Mesodermal cell (in vitro differentiated cells): Measurements from ENCODE around the gene SSR2.
"Not testable (repeated sequence)": the region's sequence is repeated elsewhere in the genome, so short reads cannot be mapped to it uniquely, and the experiment has no call there.

Experiments used
- H3K27ac ChIP-seq: 2 replicates; pipeline ENCODE4 v1.7.0; 2013; ENCODE audit warnings: mild to moderate bottlenecking, low read depth, low read length, moderate library complexity; ENCODE audit not compliant: severe bottlenecking
- H3K36me3 ChIP-seq: 2 replicates; pipeline ENCODE4 v1.7.1; 2013; ENCODE audit warnings: mild to moderate bottlenecking, low read length, moderate library complexity; ENCODE audit not compliant: control insufficient read depth, insufficient read depth
- H3K4me1 ChIP-seq: one replicate; pipeline ENCODE4 v1.7.1; 2013; ENCODE audit warnings: mild to moderate bottlenecking, low read length; ENCODE audit not compliant: insufficient read depth, control insufficient read depth, poor library complexity, severe bottlenecking
- H3K4me3 ChIP-seq: 2 replicates; pipeline ENCODE4 v1.7.0; 2013; ENCODE audit warnings: low read length, control low read depth, mild to moderate bottlenecking; ENCODE audit not compliant: insufficient read depth, poor library complexity, severe bottlenecking; ENCODE audit errors: extremely low read depth
- H3K9me3 ChIP-seq: 2 replicates; pipeline ENCODE4 v1.7.1; 2013; ENCODE audit warnings: mild to moderate bottlenecking, low read length, moderate library complexity; ENCODE audit not compliant: control insufficient read depth
- WGBS, 2 experiments: methylation state at CpG; one replicate each; pipeline ENCODE4 v1.1.5; 2013; ENCODE audit warnings: missing lambda C conversion rate in 2 of 2; ENCODE audit not compliant: insufficient coverage in 2 of 2; 5-methylcytosine and 5-hydroxymethylcytosine counted together

Gene SSR2

DNA sequence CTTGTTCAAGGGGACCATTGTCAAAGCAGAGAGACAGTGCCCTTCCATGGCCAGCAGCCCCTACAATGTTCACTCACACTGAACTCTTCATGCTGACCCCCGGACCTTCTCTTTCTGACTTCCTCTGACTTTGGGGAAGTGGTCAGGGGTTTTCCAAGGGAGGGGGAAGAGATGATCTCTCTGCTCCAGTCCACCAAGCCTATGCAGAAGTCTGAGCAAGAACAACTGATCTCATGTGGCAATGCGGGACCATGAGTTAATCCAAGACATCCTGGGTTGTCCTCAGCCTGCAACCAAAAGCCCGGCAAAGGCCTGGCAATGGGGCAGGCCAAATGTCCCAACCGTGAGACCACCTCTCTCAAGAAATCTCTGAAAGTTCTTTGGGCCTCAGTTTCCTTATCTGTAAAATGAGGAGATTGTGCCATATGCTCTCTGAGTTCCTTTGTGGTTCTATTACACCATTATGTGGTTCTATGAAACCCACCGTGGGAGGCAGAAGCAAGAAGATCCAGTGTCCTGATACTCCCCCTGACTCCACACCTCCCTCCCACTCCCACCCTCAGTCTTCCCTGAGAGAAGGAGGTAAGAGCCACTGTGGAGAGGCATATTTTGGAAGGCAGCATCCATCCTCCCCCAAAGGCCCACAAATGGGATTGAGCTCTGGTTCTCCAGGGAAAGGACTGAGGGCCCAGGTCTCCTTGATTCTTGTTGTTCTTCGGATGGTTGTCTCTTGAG is 30.6 kb downstream of the SSR2 start:
- H3K9me3 ChIP-seq = no peaks in the 10 kb centered on the region
- no peaks in the 10 kb centered on the region for H3K4me1 ChIP-seq
- H3K27ac ChIP-seq = no peak overlapping the region
- 93 to 100% methylated on average over 2 to 3 of the region's 6 CpGs for WGBS, 2 experiments
- no peak overlapping the region for H3K4me3 ChIP-seq
- no peaks in the 10 kb centered on the region for H3K36me3 ChIP-seq

DNA sequence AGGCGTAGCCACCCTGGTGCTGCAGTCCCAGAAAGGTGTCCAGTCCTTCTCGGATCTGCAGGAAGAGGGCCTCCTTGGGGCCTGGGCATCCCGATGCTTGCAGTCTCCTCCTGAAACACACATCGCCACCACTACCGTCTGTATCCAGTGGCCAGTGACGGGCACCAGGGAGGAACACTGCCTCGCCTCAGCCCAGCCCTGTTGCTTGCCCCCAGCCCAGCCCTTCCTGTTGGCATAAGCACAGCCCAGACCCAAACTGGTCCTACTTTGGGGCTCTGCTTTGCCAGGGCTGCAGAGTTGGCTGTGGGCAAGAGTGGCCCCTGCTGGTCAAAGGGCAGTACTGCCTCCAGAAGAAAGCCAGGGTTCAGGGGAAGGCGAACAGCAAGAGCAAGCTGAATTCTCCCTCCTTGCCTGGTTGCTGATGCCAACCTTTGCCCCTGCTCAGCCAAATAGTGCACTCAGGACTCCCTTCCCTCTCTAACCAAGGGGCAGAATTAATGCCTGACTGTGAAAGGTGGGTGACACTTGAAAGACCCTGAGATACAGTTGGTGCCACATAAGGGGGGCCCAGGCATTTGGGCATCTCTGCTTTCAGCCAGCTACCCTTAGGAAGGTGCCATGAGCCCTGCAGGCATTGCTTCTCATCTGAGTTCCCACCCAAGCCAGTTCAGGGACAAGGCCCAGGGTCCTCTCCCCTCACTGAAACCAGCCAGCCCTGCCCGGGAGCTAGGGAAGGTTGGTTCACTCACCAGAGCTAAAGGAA is 31.3 kb downstream of the SSR2 start:
- no peak overlapping the region for H3K27ac ChIP-seq
- no peaks in the 10 kb centered on the region for H3K4me1 ChIP-seq
- WGBS, 2 experiments = 55 to 61% methylated on average over 6 to 9 of the region's 9 CpGs
- no peak overlapping the region for H3K4me3 ChIP-seq
- no peaks in the 10 kb centered on the region for H3K9me3 ChIP-seq
- H3K36me3 ChIP-seq = no peaks in the 10 kb centered on the region

- not testable (repeated sequence) for H3K4me3 ChIP-seq, H3K27ac ChIP-seq, H3K9me3 ChIP-seq, H3K36me3 ChIP-seq
- peaks cover 22% of the 10 kb centered on the region for H3K4me1 ChIP-seq
- WGBS, 2 experiments = 95 to 98% methylated on average over 4 to 7 of the region's 11 CpGs
Measured at GRCh38 chr1:155984903-155985645, 35.7 kb downstream of the SSR2 start.

DNA sequence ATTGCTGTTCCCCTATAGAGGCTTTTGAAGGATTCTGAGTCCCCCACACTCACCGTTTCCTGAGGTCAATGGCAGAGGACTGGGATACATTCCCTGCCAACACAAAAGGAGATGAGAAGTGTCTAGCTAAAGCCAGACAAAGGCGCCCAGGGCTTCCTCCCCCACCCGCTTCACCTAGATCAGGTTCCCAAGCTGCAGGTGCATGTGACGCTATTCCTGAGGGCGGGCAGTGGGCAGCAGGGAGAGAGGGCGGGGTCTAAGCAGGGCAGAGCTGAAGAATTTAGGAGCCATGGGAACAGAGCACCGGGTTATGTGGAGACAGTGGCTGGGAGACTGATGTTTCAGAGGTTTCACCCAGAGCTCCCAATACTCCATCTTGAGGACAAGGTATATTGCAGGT is 36.4 kb downstream of the SSR2 start:
- H3K4me3 ChIP-seq = no peak overlapping the region
- H3K9me3 ChIP-seq = no peaks in the 10 kb centered on the region
- H3K36me3 ChIP-seq = no peaks in the 10 kb centered on the region
- H3K27ac ChIP-seq = peak overlapping the region; percentile 91
- H3K4me1 ChIP-seq = peaks cover 30% of the 10 kb centered on the region
- WGBS, 2 experiments = 92% methylated on average over 2 of the region's 7 CpGs; no CpG with 5 or more reads in 1 of the 2 experiments

DNA sequence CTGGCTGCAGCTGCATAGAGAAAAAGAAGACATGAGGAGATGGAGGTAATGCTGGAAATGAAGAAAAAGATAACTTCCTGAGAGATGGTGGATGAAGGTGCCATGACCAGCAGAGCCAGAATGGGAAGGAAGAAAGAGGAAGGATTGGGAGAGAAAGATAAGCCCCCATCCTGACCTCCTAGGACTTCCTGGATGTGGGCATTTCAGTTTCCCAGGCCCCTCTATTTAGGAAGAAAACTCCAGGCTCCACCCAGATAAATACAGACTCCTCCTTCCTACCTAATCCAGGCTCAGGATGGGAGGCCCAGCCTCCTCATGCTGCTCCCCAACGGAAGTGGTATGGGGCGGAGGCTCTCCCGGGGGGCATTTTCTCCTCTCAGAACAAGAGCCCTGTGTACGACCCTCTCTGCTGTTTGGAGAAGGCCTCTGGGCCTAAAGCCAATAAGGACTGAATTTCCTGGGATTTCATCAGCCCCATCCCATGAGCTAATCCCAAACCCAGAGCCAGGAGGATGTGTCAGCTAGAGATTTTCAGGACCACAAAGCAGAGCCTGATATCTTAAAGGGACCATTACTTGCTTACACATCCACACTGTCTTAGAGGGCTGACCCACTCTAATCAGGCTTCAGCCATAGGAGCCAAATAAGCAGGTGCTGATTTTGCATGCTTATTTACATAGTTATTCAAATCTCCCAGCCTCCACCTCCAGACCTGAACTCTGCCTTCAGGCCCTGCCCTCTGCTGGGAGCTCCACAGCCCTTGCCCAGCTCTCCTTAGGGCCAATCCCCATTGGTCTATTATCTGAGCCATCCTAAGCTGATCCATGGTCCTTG is 37.3 kb downstream of the SSR2 start:
- Histone ChIP-seq H3K27ac (peak overlapping the region; percentile 91), H3K4me1 (peaks cover 33% of the 10 kb centered on the region), H3K36me3 (no peaks in the 10 kb centered on the region), H3K4me3 (no peak overlapping the region), H3K9me3 (no peaks in the 10 kb centered on the region)
- WGBS, 2 experiments = 69 to 71% methylated on average over 1 to 4 of the region's 4 CpGs

- peaks cover 34% of the 10 kb centered on the region for H3K4me1 ChIP-seq
- H3K27ac ChIP-seq = no peak overlapping the region
- no peak overlapping the region for H3K4me3 ChIP-seq
- H3K9me3 ChIP-seq = no peaks in the 10 kb centered on the region
- no peaks in the 10 kb centered on the region for H3K36me3 ChIP-seq
- WGBS, 2 experiments = 88 to 91% methylated on average over 7 of the region's 7 CpGs
Measured at GRCh38 chr1:155982106-155982505, 38.6 kb downstream of the SSR2 start.

- H3K36me3 ChIP-seq = no peaks in the 10 kb centered on the region
- peak overlapping the region; percentile 18 for H3K27ac ChIP-seq
- WGBS, 2 experiments = 71 to 91% methylated on average over 4 to 5 of the region's 6 CpGs
- H3K4me1 ChIP-seq = peaks cover 39% of the 10 kb centered on the region
- no peaks in the 10 kb centered on the region for H3K9me3 ChIP-seq
- H3K4me3 ChIP-seq = no peak overlapping the region
Measured at GRCh38 chr1:155981266-155982088, 39.3 kb downstream of the SSR2 start.

GRCh38 chr1:155979597-155980343 is 41.0 kb downstream of the SSR2 start:
- WGBS, 2 experiments = 56 to 90% methylated on average over 2 to 4 of the region's 4 CpGs
- Histone ChIP-seq H3K4me1 (peaks cover 51% of the 10 kb centered on the region), H3K27ac (peak overlapping the region; percentile 82), H3K36me3 (no peaks in the 10 kb centered on the region), H3K4me3 (peak overlapping the region; percentile 80), H3K9me3 (no peaks in the 10 kb centered on the region)

DNA sequence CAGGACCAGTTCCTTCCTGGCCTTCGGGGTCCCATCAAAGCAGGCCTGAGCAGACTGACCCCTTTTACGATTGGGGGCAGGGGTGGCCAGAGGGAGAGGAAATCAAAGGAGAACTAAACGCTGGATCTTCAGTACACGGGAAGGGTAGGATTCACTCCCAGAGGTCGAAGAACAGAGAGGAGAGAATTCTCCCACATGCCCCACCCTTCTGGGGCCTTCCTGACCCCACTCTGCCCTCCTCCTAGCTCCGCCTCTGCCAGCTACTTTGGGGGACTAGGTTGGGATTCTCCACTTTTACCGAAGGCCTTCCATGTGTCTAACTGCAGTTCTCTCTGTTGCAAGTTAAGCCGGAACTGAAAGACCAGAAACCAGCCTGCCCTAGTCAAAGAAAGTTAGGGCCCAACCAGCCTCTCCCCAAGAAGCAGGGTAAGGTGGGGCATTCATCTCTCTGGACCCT is 41.8 kb downstream of the SSR2 start:
- 2 to 11% methylated on average over 3 to 5 of the region's 8 CpGs for WGBS, 2 experiments
- H3K36me3 ChIP-seq = peaks cover 6% of the 10 kb centered on the region
- peak overlapping the region; percentile 80 for H3K4me3 ChIP-seq
- no peaks in the 10 kb centered on the region for H3K9me3 ChIP-seq
- peaks cover 56% of the 10 kb centered on the region for H3K4me1 ChIP-seq
- H3K27ac ChIP-seq = peak overlapping the region; percentile 82
